Measurements from ENCODE around the gene IGSF22. TPM values are rescaled to one million over a fixed set of nuclear protein-coding genes. Genes with fewer than 3 reads are reported as not detected.

Gene IGSF22
- not detected for total RNA-seq
- under 1 TPM in 2 of 3 donors, not detected in 1; 0.46 to 0.52 TPM for polyA plus RNA-seq

DNA sequence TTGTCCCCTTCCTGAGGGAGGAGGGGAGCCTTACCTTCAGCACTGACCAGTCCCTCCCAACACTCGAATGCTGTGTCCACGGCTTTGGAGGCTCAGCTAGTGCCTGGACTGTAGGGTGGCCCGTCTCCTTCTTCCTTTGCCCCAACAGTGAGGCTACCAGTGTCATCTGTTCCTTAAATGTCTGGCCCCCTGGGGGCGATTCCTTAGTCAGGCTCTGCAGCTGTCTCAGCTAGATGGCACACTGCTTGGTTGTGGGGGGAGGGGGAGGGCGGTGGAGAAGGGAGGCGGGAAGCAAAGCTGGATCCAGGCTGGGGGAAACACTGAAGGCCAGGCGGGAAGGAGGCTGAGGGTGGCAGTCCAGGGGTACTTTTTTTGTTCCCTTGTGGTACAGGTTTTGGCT is at the start of gene IGSF22:
TSS of gene IGSF22 (minus strand) at position 149 of the 400 bp plus-strand sequence. CDS start 1,952 bp downstream, outside the sequence.
- Histone ChIP-seq H3K27ac (no peak within 1 kb of the TSS), H3K36me3 (no peaks in the 10 kb centered on the region), H3K27me3 (no peaks in the 10 kb centered on the region), H3K4me1 (peaks cover 0 to 10% (median 6%) of the 10 kb centered on the region in 4 donors), H3K9me3 (no peaks in the 10 kb centered on the region), H3K4me3 (no peak within 1 kb of the TSS)
- WGBS, 2 donors: 79 to 85% methylated on average over 7 of the region's 7 CpGs
- DNase-seq: no peak
- intact Hi-C loops (cut with DNase I): no loop called here
- TF ChIP-seq, protein P1, sequence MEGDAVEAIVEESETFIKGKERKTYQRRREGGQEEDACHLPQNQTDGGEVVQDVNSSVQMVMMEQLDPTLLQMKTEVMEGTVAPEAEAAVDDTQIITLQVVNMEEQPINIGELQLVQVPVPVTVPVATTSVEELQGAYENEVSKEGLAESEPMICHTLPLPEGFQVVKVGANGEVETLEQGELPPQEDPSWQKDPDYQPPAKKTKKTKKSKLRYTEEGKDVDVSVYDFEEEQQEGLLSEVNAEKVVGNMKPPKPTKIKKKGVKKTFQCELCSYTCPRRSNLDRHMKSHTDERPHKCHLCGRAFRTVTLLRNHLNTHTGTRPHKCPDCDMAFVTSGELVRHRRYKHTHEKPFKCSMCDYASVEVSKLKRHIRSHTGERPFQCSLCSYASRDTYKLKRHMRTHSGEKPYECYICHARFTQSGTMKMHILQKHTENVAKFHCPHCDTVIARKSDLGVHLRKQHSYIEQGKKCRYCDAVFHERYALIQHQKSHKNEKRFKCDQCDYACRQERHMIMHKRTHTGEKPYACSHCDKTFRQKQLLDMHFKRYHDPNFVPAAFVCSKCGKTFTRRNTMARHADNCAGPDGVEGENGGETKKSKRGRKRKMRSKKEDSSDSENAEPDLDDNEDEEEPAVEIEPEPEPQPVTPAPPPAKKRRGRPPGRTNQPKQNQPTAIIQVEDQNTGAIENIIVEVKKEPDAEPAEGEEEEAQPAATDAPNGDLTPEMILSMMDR (IDR thresholded peaks at IDR 0.05): no peak
- no peak for TF ChIP-seq EP300 (IDR thresholded peaks at IDR 0.05)
- TF ChIP-seq POLR2A (IDR thresholded peaks at IDR 0.05): no peak
- no peak for TF ChIP-seq POLR2AphosphoS5 (IDR thresholded peaks at IDR 0.05)

DNA sequence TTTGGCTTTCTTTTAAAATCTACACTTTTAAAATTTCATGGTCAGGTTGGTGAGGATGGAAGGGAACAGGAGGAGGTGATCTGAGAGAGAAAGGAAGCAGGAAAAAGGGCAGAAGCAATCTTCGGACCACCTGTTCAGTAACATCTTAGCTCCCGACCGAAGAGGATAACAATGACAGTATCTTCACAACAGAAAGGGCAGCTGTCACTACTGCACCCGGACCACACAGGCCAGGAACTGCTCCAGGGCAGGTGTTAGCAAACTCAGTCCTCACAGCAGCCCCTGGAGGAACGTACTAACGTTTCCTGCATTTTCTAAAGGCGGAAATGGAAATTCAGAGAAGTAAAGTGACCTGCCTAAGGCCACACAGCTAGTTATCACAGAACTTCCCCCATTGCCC is 48.8 kb upstream of the IGSF22 start:
- H3K27me3 ChIP-seq: peaks cover 0 to 6% (median 0%) of the 10 kb centered on the region in 3 donors
- DNase-seq: no peak
- no peak overlapping the region for H3K27ac ChIP-seq
- H3K9me3 ChIP-seq: no peaks in the 10 kb centered on the region
- no peak overlapping the region for H3K4me3 ChIP-seq
- H3K36me3 ChIP-seq: no peaks in the 10 kb centered on the region
- 84 to 87% methylated on average over 7 of the region's 7 CpGs for WGBS, 2 donors
- intact Hi-C loops (cut with DNase I): no loop called here
- no peaks in the 10 kb centered on the region for H3K4me1 ChIP-seq
- TF ChIP-seq POLR2AphosphoS5 (IDR thresholded peaks at IDR 0.05) (no peak), EP300 (IDR thresholded peaks at IDR 0.05) (no peak), POLR2A (IDR thresholded peaks at IDR 0.05) (no peak)
- TF ChIP-seq, protein P1 (IDR thresholded peaks at IDR 0.05): no peak

DNA sequence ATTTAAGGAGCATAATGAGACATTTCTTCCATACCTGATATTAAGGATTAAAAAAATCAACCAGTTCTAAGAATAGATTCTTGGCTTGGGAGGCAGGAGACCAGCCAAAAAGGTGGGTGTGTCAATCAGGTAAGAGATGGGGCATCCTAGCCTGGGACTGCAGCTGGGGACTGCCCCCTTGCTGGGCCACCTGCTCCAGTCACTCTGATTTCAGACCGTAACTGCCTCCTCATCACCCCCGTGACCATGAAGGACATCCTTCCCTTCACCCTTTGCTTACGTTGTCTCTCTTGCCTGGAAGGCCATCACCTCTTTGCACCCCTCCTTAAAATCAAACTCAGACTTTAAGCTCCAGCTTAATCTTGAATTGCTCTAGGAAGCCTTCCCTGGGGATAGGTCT is 47.7 kb upstream of the IGSF22 start:
- Histone ChIP-seq H3K9me3 (no peaks in the 10 kb centered on the region), H3K4me3 (no peak overlapping the region), H3K36me3 (no peaks in the 10 kb centered on the region), H3K4me1 (no peaks in the 10 kb centered on the region), H3K27ac (no peak overlapping the region), H3K27me3 (peaks cover 0 to 6% (median 0%) of the 10 kb centered on the region in 3 donors)
- TF ChIP-seq, protein P1 (IDR thresholded peaks at IDR 0.05): no peak
- TF ChIP-seq POLR2AphosphoS5 (IDR thresholded peaks at IDR 0.05): no peak
- TF ChIP-seq POLR2A (IDR thresholded peaks at IDR 0.05): no peak
- TF ChIP-seq EP300 (IDR thresholded peaks at IDR 0.05): no peak
- WGBS, 2 donors: 85 to 88% methylated on average over 3 of the region's 3 CpGs
- no peak for DNase-seq
- intact Hi-C loops (cut with DNase I): no loop called here

DNA sequence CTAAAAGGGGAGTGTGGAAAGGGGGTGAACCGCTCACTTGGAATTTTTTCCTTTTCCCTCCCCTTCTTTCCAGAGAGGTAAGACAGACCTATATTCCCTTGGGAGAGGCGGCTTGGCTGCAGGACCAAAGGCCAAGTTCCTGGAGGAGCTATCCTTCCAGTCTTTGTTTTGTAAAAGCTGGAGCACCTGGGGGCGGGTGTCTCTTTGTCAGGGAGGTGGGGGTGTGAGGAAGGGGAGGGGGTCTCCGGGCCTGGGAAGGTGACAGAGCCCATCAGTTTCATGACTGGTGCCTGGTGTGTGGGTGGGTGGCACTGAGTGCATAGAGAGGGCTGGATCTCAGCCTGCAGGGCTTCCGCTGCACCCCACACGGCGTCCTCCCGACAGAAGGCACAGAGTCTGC is 47.1 kb upstream of the IGSF22 start:
- no peaks in the 10 kb centered on the region for H3K4me1 ChIP-seq
- no peak overlapping the region for H3K4me3 ChIP-seq
- no peak overlapping the region for H3K27ac ChIP-seq
- no peaks in the 10 kb centered on the region for H3K36me3 ChIP-seq
- intact Hi-C loops (cut with DNase I): no loop called here
- H3K9me3 ChIP-seq: no peaks in the 10 kb centered on the region
- 79 to 86% methylated on average over 8 of the region's 8 CpGs for WGBS, 2 donors
- peaks cover 0 to 6% (median 0%) of the 10 kb centered on the region in 3 donors for H3K27me3 ChIP-seq
- DNase-seq: no peak
- TF ChIP-seq, protein P1 (IDR thresholded peaks at IDR 0.05): no peak
- TF ChIP-seq POLR2AphosphoS5 (IDR thresholded peaks at IDR 0.05) (no peak), POLR2A (IDR thresholded peaks at IDR 0.05) (no peak), EP300 (IDR thresholded peaks at IDR 0.05) (no peak)

DNA sequence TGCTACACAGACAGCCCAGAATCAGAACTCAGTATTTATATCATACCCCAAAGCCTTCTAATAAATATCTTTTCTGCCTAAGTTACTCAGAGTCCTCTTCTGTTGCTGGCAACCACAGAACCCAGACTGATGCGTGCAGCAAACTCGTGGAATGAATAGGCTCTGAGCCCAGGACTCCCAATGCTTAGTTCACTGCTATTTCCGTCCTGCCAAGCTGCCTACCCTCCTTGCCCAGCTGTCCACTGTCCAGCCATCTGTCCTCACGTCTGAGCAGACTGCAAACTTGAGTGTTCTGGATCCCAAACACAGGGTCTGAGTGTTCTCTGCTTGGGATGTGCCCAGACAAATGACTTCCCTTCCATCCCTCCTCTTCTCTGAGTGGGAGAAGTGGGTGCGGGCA is 46.2 kb upstream of the IGSF22 start:
- no peaks in the 10 kb centered on the region for H3K4me1 ChIP-seq
- 76 to 86% methylated on average over 5 of the region's 5 CpGs for WGBS, 2 donors
- H3K27ac ChIP-seq: no peak overlapping the region
- no peaks in the 10 kb centered on the region for H3K9me3 ChIP-seq
- H3K27me3 ChIP-seq: peaks cover 0 to 6% (median 0%) of the 10 kb centered on the region in 3 donors
- no peak for DNase-seq
- TF ChIP-seq EP300 (IDR thresholded peaks at IDR 0.05) (no peak), POLR2AphosphoS5 (IDR thresholded peaks at IDR 0.05) (no peak), POLR2A (IDR thresholded peaks at IDR 0.05) (no peak)
- TF ChIP-seq, protein P1 (IDR thresholded peaks at IDR 0.05): no peak
- no peaks in the 10 kb centered on the region for H3K36me3 ChIP-seq
- H3K4me3 ChIP-seq: no peak overlapping the region
- intact Hi-C loops (cut with DNase I): no loop called here
